Liver (tissue), 2 donors: ENCODE data around the gene FN1.

ENCODE experiments used
- MAX ChIP-seq: IDR thresholded peaks from 2 replicates; pipeline ENCODE4 v1.6.1; 2016; ENCODE audit warnings: antibody characterized with exemption
- TF ChIP-seq, protein P1 (sequence below): fragments of 150-350 bp; IDR thresholded peaks from 2 replicates; pipeline ENCODE4 v1.5.1; 2017; ENCODE audit warnings: improper control_type of control experiment, low read depth, low read length; ENCODE audit not compliant: missing input control
- donor health status: healthy.

DNA sequence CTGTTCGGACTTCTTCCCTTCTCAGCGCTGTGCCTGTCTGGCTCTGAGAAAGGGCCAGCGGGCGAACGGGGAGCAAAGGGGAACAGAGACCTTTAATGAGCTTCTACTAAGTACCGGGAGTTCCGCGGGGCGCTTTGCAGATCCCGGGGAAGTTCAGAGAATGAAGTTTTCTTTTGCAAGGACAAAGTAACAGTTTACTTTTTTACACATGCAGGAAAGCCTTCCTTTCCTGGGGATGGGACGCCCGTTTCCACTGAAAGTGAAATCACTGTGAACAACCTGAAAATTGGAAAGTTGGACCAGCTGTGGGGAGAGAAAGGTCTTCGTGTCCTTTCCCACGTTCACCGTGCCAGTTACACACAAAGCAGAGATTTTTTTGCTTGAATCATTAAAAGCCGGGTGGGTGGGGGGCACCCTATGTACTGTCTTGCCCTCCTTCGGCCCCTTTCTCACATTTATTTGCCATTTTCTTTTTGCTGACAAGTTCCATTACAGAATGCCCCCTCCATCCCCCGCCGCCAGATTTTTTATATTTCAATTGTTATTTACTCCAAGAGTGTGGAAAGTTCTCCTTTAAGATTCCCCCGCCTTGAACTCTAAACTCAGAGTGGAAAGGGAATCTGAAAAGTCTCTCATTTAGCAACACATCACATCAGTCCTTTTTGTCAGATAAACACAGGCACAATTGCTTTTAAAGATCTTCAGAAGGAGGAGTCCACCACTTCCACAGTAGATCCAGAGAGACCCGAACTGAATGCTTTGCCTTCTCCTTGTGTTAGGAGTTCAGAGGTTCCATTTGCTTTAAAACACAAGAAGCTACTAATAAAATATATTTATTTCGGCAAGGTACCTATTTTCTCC lies 1.1 kb upstream of the FN1 start:
- TF ChIP-seq MAX = no peak
- TF ChIP-seq, protein P1, sequence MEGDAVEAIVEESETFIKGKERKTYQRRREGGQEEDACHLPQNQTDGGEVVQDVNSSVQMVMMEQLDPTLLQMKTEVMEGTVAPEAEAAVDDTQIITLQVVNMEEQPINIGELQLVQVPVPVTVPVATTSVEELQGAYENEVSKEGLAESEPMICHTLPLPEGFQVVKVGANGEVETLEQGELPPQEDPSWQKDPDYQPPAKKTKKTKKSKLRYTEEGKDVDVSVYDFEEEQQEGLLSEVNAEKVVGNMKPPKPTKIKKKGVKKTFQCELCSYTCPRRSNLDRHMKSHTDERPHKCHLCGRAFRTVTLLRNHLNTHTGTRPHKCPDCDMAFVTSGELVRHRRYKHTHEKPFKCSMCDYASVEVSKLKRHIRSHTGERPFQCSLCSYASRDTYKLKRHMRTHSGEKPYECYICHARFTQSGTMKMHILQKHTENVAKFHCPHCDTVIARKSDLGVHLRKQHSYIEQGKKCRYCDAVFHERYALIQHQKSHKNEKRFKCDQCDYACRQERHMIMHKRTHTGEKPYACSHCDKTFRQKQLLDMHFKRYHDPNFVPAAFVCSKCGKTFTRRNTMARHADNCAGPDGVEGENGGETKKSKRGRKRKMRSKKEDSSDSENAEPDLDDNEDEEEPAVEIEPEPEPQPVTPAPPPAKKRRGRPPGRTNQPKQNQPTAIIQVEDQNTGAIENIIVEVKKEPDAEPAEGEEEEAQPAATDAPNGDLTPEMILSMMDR = no peak
